HEK293 (cell line): ENCODE results near the gene MIA2.

Source experiments
- BCL11A ChIP-seq: fragments of 450-650 bp; formaldehyde crosslinking; IDR thresholded peaks from 2 replicates; pipeline ENCODE4 v1.5.1; 2016; ENCODE audit warnings: low read depth, missing biosample characterization, missing genetic modification characterization
- MYNN ChIP-seq: fragments of 450-650 bp; formaldehyde crosslinking; IDR thresholded peaks from 2 replicates; pipeline ENCODE4 v1.5.1; 2016; ENCODE audit warnings: missing biosample characterization, missing genetic modification characterization, borderline replicate concordance
- REPIN1 ChIP-seq: fragments of 450-650 bp; formaldehyde crosslinking; IDR thresholded peaks from 2 replicates; pipeline ENCODE4 v1.5.1; 2017; ENCODE audit warnings: missing biosample characterization, missing genetic modification characterization, low read depth
- ZFP69B ChIP-seq: fragments of 450-650 bp; formaldehyde crosslinking; IDR thresholded peaks from 2 replicates; pipeline ENCODE4 v1.5.1; 2016; ENCODE audit warnings: missing biosample characterization, missing genetic modification characterization
- ZNF202 ChIP-seq: fragments of 450-650 bp; formaldehyde crosslinking; IDR thresholded peaks from 2 replicates; pipeline ENCODE4 v1.5.1; 2016; ENCODE audit warnings: missing biosample characterization, missing genetic modification characterization, borderline replicate concordance
- ZNF302 ChIP-seq: fragments of 450-650 bp; formaldehyde crosslinking; IDR thresholded peaks from 2 replicates; pipeline ENCODE4 v1.5.1; 2016; ENCODE audit warnings: missing biosample characterization, missing genetic modification characterization, low read depth
- ZNF624 ChIP-seq: fragments of 450-650 bp; formaldehyde crosslinking; IDR thresholded peaks from 2 replicates; pipeline ENCODE4 v1.5.1; 2017; ENCODE audit warnings: missing biosample characterization, missing genetic modification characterization
- ZNF777 ChIP-seq: fragments of 450-650 bp; formaldehyde crosslinking; IDR thresholded peaks from 2 replicates; pipeline ENCODE4 v1.5.1; 2017; ENCODE audit warnings: missing biosample characterization, missing genetic modification characterization, borderline replicate concordance
- TF ChIP-seq, protein P1 (sequence below): fragments of 450-650 bp; formaldehyde crosslinking; IDR thresholded peaks from 2 replicates; pipeline ENCODE4 v1.5.1; 2016; ENCODE audit warnings: missing biosample characterization, missing genetic modification characterization
- TF ChIP-seq, protein P2 (sequence below): sonication (generic); formaldehyde crosslinking; IDR thresholded peaks from 2 replicates; pipeline ENCODE4 v1.8.1; 2022; ENCODE audit warnings: mild to moderate bottlenecking, moderate library complexity, missing genetic modification reagents
- TF ChIP-seq, protein P3 (sequence below): fragments of 450-650 bp; formaldehyde crosslinking; IDR thresholded peaks from 2 replicates; pipeline ENCODE4 v1.5.1; 2016; ENCODE audit warnings: missing biosample characterization, missing genetic modification characterization, borderline replicate concordance
- TF ChIP-seq, protein P4 (sequence below): fragments of 450-650 bp; formaldehyde crosslinking; IDR thresholded peaks from 2 replicates; pipeline ENCODE4 v1.5.1; 2017; ENCODE audit warnings: missing biosample characterization, missing genetic modification characterization

DNA sequence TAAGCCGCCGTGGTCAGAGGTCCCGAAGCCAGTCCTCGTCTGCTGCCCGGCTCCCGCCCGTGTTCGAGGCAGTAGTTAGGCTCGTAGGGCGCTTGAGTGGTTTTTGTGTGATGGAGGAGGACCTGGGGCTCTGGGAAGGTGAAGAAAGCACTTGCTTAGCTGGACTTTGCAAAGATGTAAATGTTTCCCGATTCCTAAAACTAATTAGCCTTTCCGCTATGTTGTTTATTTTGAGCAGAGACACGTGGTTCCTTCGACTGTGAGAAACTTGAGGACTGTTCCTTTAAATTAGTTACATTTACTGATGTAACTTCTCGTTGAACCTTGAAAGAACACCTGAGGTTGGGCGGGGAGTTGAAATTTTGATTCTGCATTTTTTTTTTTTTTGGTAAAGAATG, 33.9 kb downstream of the MIA2 start:
- no peak for TF ChIP-seq MYNN (tag by site-specific recombination)
- TF ChIP-seq ZNF624 (tag by site-specific recombination): no peak
- no peak for TF ChIP-seq ZNF202 (tag by site-specific recombination)
- TF ChIP-seq ZNF777 (tag by site-specific recombination): no peak
- TF ChIP-seq REPIN1 (tag by site-specific recombination): no peak
- TF ChIP-seq, protein P1, sequence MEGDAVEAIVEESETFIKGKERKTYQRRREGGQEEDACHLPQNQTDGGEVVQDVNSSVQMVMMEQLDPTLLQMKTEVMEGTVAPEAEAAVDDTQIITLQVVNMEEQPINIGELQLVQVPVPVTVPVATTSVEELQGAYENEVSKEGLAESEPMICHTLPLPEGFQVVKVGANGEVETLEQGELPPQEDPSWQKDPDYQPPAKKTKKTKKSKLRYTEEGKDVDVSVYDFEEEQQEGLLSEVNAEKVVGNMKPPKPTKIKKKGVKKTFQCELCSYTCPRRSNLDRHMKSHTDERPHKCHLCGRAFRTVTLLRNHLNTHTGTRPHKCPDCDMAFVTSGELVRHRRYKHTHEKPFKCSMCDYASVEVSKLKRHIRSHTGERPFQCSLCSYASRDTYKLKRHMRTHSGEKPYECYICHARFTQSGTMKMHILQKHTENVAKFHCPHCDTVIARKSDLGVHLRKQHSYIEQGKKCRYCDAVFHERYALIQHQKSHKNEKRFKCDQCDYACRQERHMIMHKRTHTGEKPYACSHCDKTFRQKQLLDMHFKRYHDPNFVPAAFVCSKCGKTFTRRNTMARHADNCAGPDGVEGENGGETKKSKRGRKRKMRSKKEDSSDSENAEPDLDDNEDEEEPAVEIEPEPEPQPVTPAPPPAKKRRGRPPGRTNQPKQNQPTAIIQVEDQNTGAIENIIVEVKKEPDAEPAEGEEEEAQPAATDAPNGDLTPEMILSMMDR (tag by site-specific recombination): no peak
- no peak for TF ChIP-seq ZNF302 (tag by site-specific recombination)
- TF ChIP-seq ZFP69B: no peak
- TF ChIP-seq, protein P2, sequence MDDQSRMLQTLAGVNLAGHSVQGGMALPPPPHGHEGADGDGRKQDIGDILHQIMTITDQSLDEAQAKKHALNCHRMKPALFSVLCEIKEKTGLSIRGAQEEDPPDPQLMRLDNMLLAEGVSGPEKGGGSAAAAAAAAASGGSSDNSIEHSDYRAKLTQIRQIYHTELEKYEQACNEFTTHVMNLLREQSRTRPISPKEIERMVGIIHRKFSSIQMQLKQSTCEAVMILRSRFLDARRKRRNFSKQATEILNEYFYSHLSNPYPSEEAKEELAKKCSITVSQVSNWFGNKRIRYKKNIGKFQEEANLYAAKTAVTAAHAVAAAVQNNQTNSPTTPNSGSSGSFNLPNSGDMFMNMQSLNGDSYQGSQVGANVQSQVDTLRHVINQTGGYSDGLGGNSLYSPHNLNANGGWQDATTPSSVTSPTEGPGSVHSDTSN: no peak
- TF ChIP-seq, protein P3, sequence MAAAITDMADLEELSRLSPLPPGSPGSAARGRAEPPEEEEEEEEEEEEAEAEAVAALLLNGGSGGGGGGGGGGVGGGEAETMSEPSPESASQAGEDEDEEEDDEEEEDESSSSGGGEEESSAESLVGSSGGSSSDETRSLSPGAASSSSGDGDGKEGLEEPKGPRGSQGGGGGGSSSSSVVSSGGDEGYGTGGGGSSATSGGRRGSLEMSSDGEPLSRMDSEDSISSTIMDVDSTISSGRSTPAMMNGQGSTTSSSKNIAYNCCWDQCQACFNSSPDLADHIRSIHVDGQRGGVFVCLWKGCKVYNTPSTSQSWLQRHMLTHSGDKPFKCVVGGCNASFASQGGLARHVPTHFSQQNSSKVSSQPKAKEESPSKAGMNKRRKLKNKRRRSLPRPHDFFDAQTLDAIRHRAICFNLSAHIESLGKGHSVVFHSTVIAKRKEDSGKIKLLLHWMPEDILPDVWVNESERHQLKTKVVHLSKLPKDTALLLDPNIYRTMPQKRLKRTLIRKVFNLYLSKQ: no peak
- TF ChIP-seq, protein P4, sequence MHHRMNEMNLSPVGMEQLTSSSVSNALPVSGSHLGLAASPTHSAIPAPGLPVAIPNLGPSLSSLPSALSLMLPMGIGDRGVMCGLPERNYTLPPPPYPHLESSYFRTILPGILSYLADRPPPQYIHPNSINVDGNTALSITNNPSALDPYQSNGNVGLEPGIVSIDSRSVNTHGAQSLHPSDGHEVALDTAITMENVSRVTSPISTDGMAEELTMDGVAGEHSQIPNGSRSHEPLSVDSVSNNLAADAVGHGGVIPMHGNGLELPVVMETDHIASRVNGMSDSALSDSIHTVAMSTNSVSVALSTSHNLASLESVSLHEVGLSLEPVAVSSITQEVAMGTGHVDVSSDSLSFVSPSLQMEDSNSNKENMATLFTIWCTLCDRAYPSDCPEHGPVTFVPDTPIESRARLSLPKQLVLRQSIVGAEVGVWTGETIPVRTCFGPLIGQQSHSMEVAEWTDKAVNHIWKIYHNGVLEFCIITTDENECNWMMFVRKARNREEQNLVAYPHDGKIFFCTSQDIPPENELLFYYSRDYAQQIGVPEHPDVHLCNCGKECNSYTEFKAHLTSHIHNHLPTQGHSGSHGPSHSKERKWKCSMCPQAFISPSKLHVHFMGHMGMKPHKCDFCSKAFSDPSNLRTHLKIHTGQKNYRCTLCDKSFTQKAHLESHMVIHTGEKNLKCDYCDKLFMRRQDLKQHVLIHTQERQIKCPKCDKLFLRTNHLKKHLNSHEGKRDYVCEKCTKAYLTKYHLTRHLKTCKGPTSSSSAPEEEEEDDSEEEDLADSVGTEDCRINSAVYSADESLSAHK: no peak
- peak; percentile 10; the same call in 1 of the 2 replicates for TF ChIP-seq BCL11A (tag by site-specific recombination)
